ENCODE data around the gene ACOT8.

Gene ACOT8

GRCh38 chr20:45792317-45793118 lies 64.7 kb downstream of the ACOT8 start:
- no peak for DNase-seq (ENCODE audit: low read depth)

All from activated gamma-delta T cell treated with anti-CD3 and anti-CD28 coated beads, Interleukin-2, amount 50 U/mL, for 16 hours (primary cell).